IMR-90 (cell line): Measurements from ENCODE around the gene REPIN1. TPM values are rescaled to one million over a fixed set of nuclear protein-coding genes. Genes with fewer than 3 reads are reported as not detected.

Source experiments
- ATAC-seq: fragments of 200-7000 bp; cut with Tn5 transposase; 2 replicates; pipeline ENCODE4 v1.9.1; 2020; ENCODE audit warnings: low read depth, mild to moderate bottlenecking, moderate library complexity
- BruUV-seq: library from RNA; stranded (reverse); fragments of 400-500 nt; replicated peaks from 2 replicates; lab custom pipeline; 2021; lab: Mats Ljungman, UMichigan
- CTCF ChIA-PET: fragments of 300-600 bp; formaldehyde crosslinking; extraction: SDS; loops from one replicate; lab custom pipeline; 2021; ENCODE audit warnings: antibody characterized with exemption; lab: Yijun Ruan, JAX
- POLR2A ChIA-PET: fragments of 300-600 bp; sonication (Branson Sonifier 250); formaldehyde crosslinking; loops from one replicate; lab custom pipeline; 2022; ENCODE audit warnings: antibody characterized with exemption; ENCODE audit not compliant: unreplicated experiment; lab: Charles Lee
- DNase-seq: peaks from one replicate; pipeline ENCODE4 v3.0.0; 2013
- H2AFZ ChIP-seq: replicated peaks from 2 replicates; pipeline ENCODE3; 2013; ENCODE audit warnings: low read length, mild to moderate bottlenecking; ENCODE audit not compliant: poor library complexity
- H2AK5ac ChIP-seq: 2 replicates; pipeline ENCODE4 v1.6.1; 2013; ENCODE audit warnings: low read depth, low read length, inconsistent platforms
- H2AK9ac ChIP-seq: replicated peaks from 2 replicates; pipeline ENCODE3; 2013; ENCODE audit warnings: mild to moderate bottlenecking, low read depth, low read length, moderate library complexity; ENCODE audit not compliant: poor library complexity
- H2BK120ac ChIP-seq: 2 replicates; pipeline ENCODE4 v1.6.1; 2013; ENCODE audit warnings: low read depth, low read length, inconsistent platforms
- H2BK15ac ChIP-seq: 3 replicates; pipeline ENCODE4 v1.6.1; 2013; ENCODE audit warnings: low read depth, low read length, inconsistent platforms
- H2BK20ac ChIP-seq: 2 replicates; pipeline ENCODE4 v1.6.1; 2013; ENCODE audit warnings: low read depth, mild to moderate bottlenecking, inconsistent platforms, low read length, moderate library complexity
- H2BK5ac ChIP-seq: 2 replicates; pipeline ENCODE4 v1.6.1; 2013; ENCODE audit warnings: mild to moderate bottlenecking, low read depth, low read length, inconsistent platforms; ENCODE audit not compliant: poor library complexity, severe bottlenecking
- H3K14ac ChIP-seq: replicated peaks from 2 replicates; pipeline ENCODE4 v1.6.1; 2013; ENCODE audit warnings: low read depth, low read length, inconsistent platforms
- H3K18ac ChIP-seq: 2 replicates; pipeline ENCODE4 v1.6.1; 2013; ENCODE audit warnings: low read depth, low read length, control low read depth
- H3K23ac ChIP-seq: 2 replicates; pipeline ENCODE4 v1.6.1; 2013; ENCODE audit warnings: low read depth, low read length, inconsistent platforms
- H3K27ac ChIP-seq: 2 replicates; pipeline ENCODE4 v1.5.1; 2013; ENCODE audit warnings: mild to moderate bottlenecking, control low read depth, low read length; ENCODE audit not compliant: insufficient read depth
- H3K27me3 ChIP-seq: 2 replicates; pipeline ENCODE4 v1.6.1; 2013; ENCODE audit warnings: low read length; ENCODE audit not compliant: control insufficient read depth, insufficient read depth
- H3K36me3 ChIP-seq: 2 replicates; pipeline ENCODE4 v1.6.1; 2013; ENCODE audit warnings: low read length, mixed read lengths; ENCODE audit not compliant: control insufficient read depth, insufficient read depth
- H3K4ac ChIP-seq: 2 replicates; pipeline ENCODE4 v1.6.1; 2013; ENCODE audit warnings: low read depth, low read length, inconsistent platforms
- H3K4me1 ChIP-seq: 2 replicates; pipeline ENCODE4 v1.6.1; 2013; ENCODE audit warnings: low read length, mixed read lengths; ENCODE audit not compliant: control insufficient read depth, insufficient read depth
- H3K4me2 ChIP-seq: 2 replicates; pipeline ENCODE4 v1.6.1; 2013; ENCODE audit warnings: low read depth, mild to moderate bottlenecking, control low read depth, low read length, moderate library complexity
- H3K4me3 ChIP-seq: 2 replicates; pipeline ENCODE4 v1.5.1; 2013; ENCODE audit warnings: low read depth, mild to moderate bottlenecking, control low read depth, low read length, moderate library complexity; ENCODE audit not compliant: insufficient read depth
- H3K56ac ChIP-seq: 2 replicates; pipeline ENCODE4 v1.6.1; 2013; ENCODE audit warnings: low read length, inconsistent platforms; ENCODE audit not compliant: insufficient read depth; ENCODE audit errors: extremely low read depth
- H3K79me1 ChIP-seq, 2 experiments: 2 replicates each; pipeline ENCODE4 v1.6.1; 2013; ENCODE audit warnings: low read length in 2 of 2, inconsistent platforms in 1 of 2, low read depth in 1 of 2
- H3K9ac ChIP-seq: 2 replicates; pipeline ENCODE4 v1.6.1; 2013; ENCODE audit warnings: low read depth, low read length, control low read depth
- H3K9me1 ChIP-seq: 2 replicates; pipeline ENCODE4 v1.6.1; 2013; ENCODE audit warnings: low read length, inconsistent platforms; ENCODE audit not compliant: insufficient read depth
- H3K9me3 ChIP-seq: 2 replicates; pipeline ENCODE4 v1.6.1; 2013; ENCODE audit warnings: low read length; ENCODE audit not compliant: control insufficient read depth, insufficient read depth
- H4K20me1 ChIP-seq: 2 replicates; pipeline ENCODE4 v1.6.1; 2013; ENCODE audit warnings: low read length, inconsistent platforms; ENCODE audit not compliant: insufficient read depth
- H4K5ac ChIP-seq: 2 replicates; pipeline ENCODE4 v1.6.1; 2013; ENCODE audit warnings: mild to moderate bottlenecking, low read depth, low read length, control low read depth
- H4K8ac ChIP-seq, 2 experiments: 2 replicates each; pipeline ENCODE4 v1.6.1; 2013; ENCODE audit warnings: low read depth in 2 of 2, low read length in 2 of 2, control low read depth in 1 of 2, inconsistent platforms in 1 of 2
- H4K91ac ChIP-seq: 2 replicates; pipeline ENCODE4 v1.6.1; 2013; ENCODE audit warnings: low read depth, low read length, inconsistent platforms; ENCODE audit not compliant: insufficient read depth
- CHD1 ChIP-seq: IDR thresholded peaks from 2 replicates; pipeline ENCODE4 v1.6.1; 2012; ENCODE audit warnings: low read depth, low read length, improper control_type of control experiment
- RFX5 ChIP-seq: IDR thresholded peaks from 2 replicates; pipeline ENCODE4 v1.8.0; 2012; ENCODE audit warnings: low read depth, mild to moderate bottlenecking, low read length, moderate library complexity
- WGBS, 2 experiments: methylation state at CpG; one replicate each; pipeline versions ENCODE4 v1.1.5 to v1.1.7; 2013; ENCODE audit warnings: missing lambda C conversion rate in 2 of 2; ENCODE audit not compliant: insufficient read length in 1 of 2; ENCODE audit errors: extremely low coverage in 2 of 2; 5-methylcytosine and 5-hydroxymethylcytosine counted together
- dilution Hi-C: fragments of 300-500 bp; cut with HindIII; formaldehyde crosslinking; loops from one replicate; pipeline ENCODE4 v1.14.3; 2018; ENCODE audit warnings: low sequenced_read_pairs; ENCODE audit not compliant: unreplicated experiment
- in situ Hi-C: fragments of 300-500 bp; cut with MboI; formaldehyde crosslinking; loops from 3 replicates; pipeline ENCODE4 v1.14.3; 2019; ENCODE audit warnings: low sequenced_read_pairs, inconsistent platforms, mixed read lengths
- intact Hi-C: fragments of 100-400 bp; cut with micrococcal nuclease; formaldehyde crosslinking; loops from 2 replicates; pipeline ENCODE4 v1.10.0; 2022
- polyA plus RNA-seq, 3 experiments: library from polyadenylated mRNA; depleted of rRNA; stranded (reverse); fragments of >200 nt; gene quantifications; 2 replicates each; pipeline ENCODE4 v1.2.3, GENCODE V29; 2012; ENCODE audit warnings: low replicate concordance in 1 of 3
- total RNA-seq: library from RNA; depleted of rRNA; stranded (reverse); fragments of >200 nt; gene quantifications from 2 replicates; pipeline ENCODE4 v1.2.3, GENCODE V29; 2012

The REPIN1 gene
- total and polyA plus RNA-seq, 2 of the 4 experiments (the other 2 are of a cell fraction), result 19.4 to 50.6 TPM

GRCh38 chr7:150329331-150330120, 39.1 kb upstream of the REPIN1 start:
- Histone ChIP-seq H2BK120ac (no peak overlapping the region), H3K4me3 (no peak overlapping the region), H3K9me3 (no peaks in the 10 kb centered on the region), H4K20me1 (no peaks in the 10 kb centered on the region), H3K27me3 (no peaks in the 10 kb centered on the region), H2AFZ (no peak overlapping the region), H3K9ac (no peak overlapping the region), H3K9me1 (no peaks in the 10 kb centered on the region; the same call in 1 of the 2 replicates), H2AK5ac (no peak overlapping the region), H3K4ac (no peak overlapping the region), H2AK9ac (no peak overlapping the region), H3K79me1 (no peaks in the 10 kb centered on the region), H4K5ac (no peak overlapping the region), H3K27ac (no peak overlapping the region), H2BK5ac (no peak overlapping the region), H2BK20ac (no peak overlapping the region), H4K91ac (no peak overlapping the region), H4K8ac (no peak overlapping the region), H3K14ac (no peak overlapping the region), H3K23ac (no peak overlapping the region), H3K56ac (no peak overlapping the region), H3K36me3 (no peaks in the 10 kb centered on the region), H3K18ac (no peak overlapping the region), H3K4me1 (peaks cover 9% of the 10 kb centered on the region; the same call in 1 of the 2 replicates), H3K4me2 (no peak overlapping the region), H2BK15ac (no peak overlapping the region)
- DNase-seq (no peak), ATAC-seq (0 out of 2 replicates have a peak, but pooled peaks have one; percentile 18)
- intact Hi-C loops (no loop called here), dilution Hi-C loops (no loop called here), in situ Hi-C loops (no loop called here)
- POLR2A ChIA-PET, result interaction anchor here (0.5 kb wide), 1 partner anchor 615 kb away, joined by 6 read pairs; no protein-coding TSS in a partner anchor
- TF ChIP-seq RFX5 (no peak), CHD1 (no peak)
- no TSS peak for BruUV-seq
- 55% methylated on average over 5 of the region's 22 CpGs; no CpG with 5 or more reads in 1 of the 2 experiments for WGBS, 2 experiments
- CTCF ChIA-PET, result interaction anchor here (1.4 kb wide), 1 partner anchor 41 kb away, joined by 3 read pairs; no protein-coding TSS in a partner anchor
